ENCODE measurements around the gene C10orf62.
A peak's percentile ranks its signal among the peaks of the same experiment; 100 is the strongest.

C10orf62 gene

GRCh38 chr10:97585439-97585811, 4.1 kb upstream of the C10orf62 start:
- no peak for DNase-seq (ENCODE audit: low spot score)

GRCh38 chr10:97587183-97587582, 2.3 kb upstream of the C10orf62 start:
- no peak for DNase-seq (ENCODE audit: low spot score)

GRCh38 chr10:97590082-97590747, 694 bp downstream of the C10orf62 start:
- DNase-seq (ENCODE audit: low spot score) = no peak

GRCh38 chr10:97590748-97591495, 1.4 kb downstream of the C10orf62 start:
- DNase-seq (ENCODE audit: low spot score) = no peak

GRCh38 chr10:97593421-97593820, 3.9 kb downstream of the C10orf62 start:
- no peak for DNase-seq (ENCODE audit: low spot score)

- no peak for DNase-seq (ENCODE audit: low spot score)
These were observed 6.9 kb downstream of the C10orf62 start for GRCh38 chr10:97596101-97597082.

- no peak for DNase-seq (ENCODE audit: low spot score)
These were observed 8.3 kb downstream of the C10orf62 start for GRCh38 chr10:97597778-97598177.

GRCh38 chr10:97598407-97599271, 9.1 kb downstream of the C10orf62 start:
- DNase-seq (ENCODE audit: low spot score) = no peak

- no peak for DNase-seq (ENCODE audit: low spot score)
These were observed 9.7 kb downstream of the C10orf62 start for GRCh38 chr10:97599272-97599619.

GRCh38 chr10:97600616-97601015, 11.1 kb downstream of the C10orf62 start:
- DNase-seq (ENCODE audit: low spot score) = no peak

GRCh38 chr10:97601268-97602215, 12.0 kb downstream of the C10orf62 start:
- DNase-seq (ENCODE audit: low spot score) = peak; percentile 53

- peak; percentile 55 for DNase-seq (ENCODE audit: low spot score)
These were observed 17.6 kb downstream of the C10orf62 start for GRCh38 chr10:97607095-97607636.

GRCh38 chr10:97608991-97609561, 19.6 kb downstream of the C10orf62 start:
- no peak for DNase-seq (ENCODE audit: low spot score)

GRCh38 chr10:97611473-97611872, 22.0 kb downstream of the C10orf62 start:
- no peak for DNase-seq (ENCODE audit: low spot score)

GRCh38 chr10:97612386-97612785, 22.9 kb downstream of the C10orf62 start:
- DNase-seq (ENCODE audit: low spot score) = peak; percentile 21

- DNase-seq (ENCODE audit: low spot score) = no peak
These were observed 28.8 kb downstream of the C10orf62 start for GRCh38 chr10:97618285-97618684.

- no peak for DNase-seq (ENCODE audit: low spot score)
These were observed 29.2 kb downstream of the C10orf62 start for GRCh38 chr10:97618733-97619132.

GRCh38 chr10:97623277-97623676, 33.8 kb downstream of the C10orf62 start:
- DNase-seq (ENCODE audit: low spot score) = no peak

- no peak for DNase-seq (ENCODE audit: low spot score)
These were observed 38.2 kb downstream of the C10orf62 start for GRCh38 chr10:97627731-97628130.

- DNase-seq (ENCODE audit: low spot score) = no peak
These were observed 38.7 kb downstream of the C10orf62 start for GRCh38 chr10:97628228-97628627.
